Natural killer cell (primary cell): ENCODE results near the gene ACOT11. TPM values are rescaled to one million over a fixed set of nuclear protein-coding genes. Genes with fewer than 3 reads are reported as not detected.

Source experiments
- ATAC-seq, 3 donors: fragments of 150-1000 bp in 2 of 3; fragments of 200-7000 bp in 1 of 3; cut with Tn5 transposase; 1 replicate in 1 of 3; 2 replicates in 2 of 3; pipeline ENCODE4 v1.10.0; 2021; ENCODE audit warnings: mild to moderate bottlenecking in 2 of 3, moderate library complexity in 2 of 3
- DNase-seq, 2 donors: peaks; one replicate each; pipeline versions ENCODE4 v3.0.0 to v3.0.0-alpha.2; 2013 to 2021; ENCODE audit warnings: mixed read lengths in 1 of 2
- H3K27ac ChIP-seq: one replicate; pipeline ENCODE4 v1.5.1; 2013; ENCODE audit warnings: mild to moderate bottlenecking, low read length
- H3K27me3 ChIP-seq: one replicate; pipeline ENCODE4 v1.6.1; 2013; ENCODE audit warnings: low read length; ENCODE audit not compliant: control insufficient read depth, insufficient read depth
- H3K36me3 ChIP-seq: one replicate; pipeline ENCODE4 v1.6.1; 2013; ENCODE audit warnings: low read length; ENCODE audit not compliant: control insufficient read depth, insufficient read depth
- H3K4me1 ChIP-seq: one replicate; pipeline ENCODE4 v1.6.1; 2013; ENCODE audit warnings: low read length; ENCODE audit not compliant: control insufficient read depth, insufficient read depth
- H3K4me3 ChIP-seq: one replicate; pipeline ENCODE4 v1.5.1; 2013; ENCODE audit warnings: low read length
- H3K9me3 ChIP-seq: one replicate; pipeline ENCODE4 v1.6.1; 2013; ENCODE audit warnings: low read length; ENCODE audit not compliant: control insufficient read depth, insufficient read depth
- H3K27ac Mint-ChIP-seq, 2 donors: one replicate each; pipeline ENCODE4 v1.8.0; 2022; ENCODE audit warnings: mild to moderate bottlenecking in 2 of 2, mixed read lengths in 2 of 2, moderate library complexity in 1 of 2
- H3K27me3 Mint-ChIP-seq, 2 donors: one replicate each; pipeline ENCODE4 v1.8.0; 2022; ENCODE audit warnings: low read depth in 2 of 2, mixed read lengths in 2 of 2
- H3K36me3 Mint-ChIP-seq: one replicate; pipeline ENCODE4 v1.8.0; 2022; ENCODE audit warnings: mixed read lengths
- H3K4me1 Mint-ChIP-seq, 2 donors: one replicate each; pipeline ENCODE4 v1.8.0; 2022; ENCODE audit warnings: mixed read lengths in 2 of 2
- H3K4me3 Mint-ChIP-seq: one replicate; pipeline ENCODE4 v1.8.0; 2022; ENCODE audit warnings: mild to moderate bottlenecking, moderate library complexity, mixed read lengths
- H3K9me3 Mint-ChIP-seq, 2 donors: one replicate each; pipeline ENCODE4 v1.8.0; 2022; ENCODE audit warnings: mixed read lengths in 2 of 2
- CTCF ChIP-seq: fragments of 200-600 bp; IDR thresholded peaks from one replicate; pipeline ENCODE4 v1.8.0; 2022; ENCODE audit warnings: antibody characterized with exemption
- WGBS: methylation state at CpG from one replicate; pipeline ENCODE4 v1.1.7; 2013; ENCODE audit warnings: missing lambda C conversion rate; ENCODE audit not compliant: insufficient coverage; 5-methylcytosine and 5-hydroxymethylcytosine counted together
- intact Hi-C: fragments of 100-400 bp; cut with micrococcal nuclease; formaldehyde crosslinking; loops from one replicate; pipeline ENCODE4 v1.14.2; 2022
- total RNA-seq, 4 donors: library from RNA; stranded (reverse); fragments of 120-200 nt in 1 of 4; gene quantifications; one replicate each; pipeline versions ENCODE4 v1.2.3 to v1.2.4, GENCODE V29; 2013 to 2022

ACOT11 gene
- total RNA-seq, 3 donors from 2014 or later (not counting 1 experiment from before 2014, with no cell fraction given): 0.61 to 1.2 (median 0.85) TPM

- no peak overlapping the region for H3K4me3 ChIP-seq
- no peaks in the 10 kb centered on the region for H3K9me3 ChIP-seq
- DNase-seq (no peak), ATAC-seq (no peak)
- no peak overlapping the region for H3K27ac ChIP-seq
- H3K36me3 ChIP-seq: no peaks in the 10 kb centered on the region
- WGBS: 90% methylated on average over 3 of the region's 3 CpGs
- intact Hi-C loops: no loop called here
- Mint-ChIP-seq H3K4me3 (no peak overlapping the region), H3K27me3 (peaks cover 0 to 7% of the 10 kb centered on the region in 2 donors), H3K9me3 (no peaks in the 10 kb centered on the region), H3K36me3 (no peaks in the 10 kb centered on the region), H3K4me1 (peaks cover 0 to under 1% of the 10 kb centered on the region in 2 donors), H3K27ac (no peak overlapping the region)
- no peaks in the 10 kb centered on the region for H3K27me3 ChIP-seq
- no peaks in the 10 kb centered on the region for H3K4me1 ChIP-seq
- TF ChIP-seq CTCF: no peak
These were observed 3.9 kb downstream of the ACOT11 start for GRCh38 chr1:54551891-54552290.

GRCh38 chr1:54553602-54554313 lies 5.7 kb downstream of the ACOT11 start:
- Histone ChIP-seq H3K27me3 (peaks cover 3% of the 10 kb centered on the region), H3K36me3 (no peaks in the 10 kb centered on the region), H3K4me3 (no peak overlapping the region), H3K4me1 (no peaks in the 10 kb centered on the region), H3K9me3 (no peaks in the 10 kb centered on the region), H3K27ac (no peak overlapping the region)
- 88% methylated on average over 5 of the region's 8 CpGs for WGBS
- ATAC-seq (no peak), DNase-seq (no peak)
- Mint-ChIP-seq H3K27me3 (peaks cover 11% of the 10 kb centered on the region in 2 donors), H3K9me3 (no peaks in the 10 kb centered on the region), H3K4me1 (no peaks in the 10 kb centered on the region), H3K36me3 (no peaks in the 10 kb centered on the region), H3K27ac (no peak overlapping the region), H3K4me3 (no peak overlapping the region)
- no peak for TF ChIP-seq CTCF
- intact Hi-C loops: no loop called here

- Mint-ChIP-seq H3K27ac (no peak overlapping the region), H3K27me3 (peaks cover 6 to 11% of the 10 kb centered on the region in 2 donors)
These were observed 8.1 kb downstream of the ACOT11 start for GRCh38 chr1:54556110-54556509.

More at GRCh38 chr1:54556110-54556509, 8.1 kb downstream of the ACOT11 start:
- intact Hi-C loops: no loop called here
- 86% methylated on average over 1 of the region's 1 CpG for WGBS
- no peaks in the 10 kb centered on the region for H3K9me3 ChIP-seq
- ATAC-seq (no peak), DNase-seq (no peak)
- no peaks in the 10 kb centered on the region for H3K4me1 Mint-ChIP-seq
- no peak overlapping the region for H3K4me3 Mint-ChIP-seq
- no peak overlapping the region for H3K27ac ChIP-seq
- TF ChIP-seq CTCF: no peak
- H3K9me3 Mint-ChIP-seq: no peaks in the 10 kb centered on the region
- peaks cover 3% of the 10 kb centered on the region for H3K27me3 ChIP-seq
- no peak overlapping the region for H3K4me3 ChIP-seq
- H3K36me3 Mint-ChIP-seq: no peaks in the 10 kb centered on the region
- no peaks in the 10 kb centered on the region for H3K36me3 ChIP-seq
- H3K4me1 ChIP-seq: no peaks in the 10 kb centered on the region
